Neuronal stem cell (in vitro differentiated cells): ENCODE measurements around the gene ADAMTS17.

ENCODE experiments used
- DNase-seq: peaks from one replicate; pipeline ENCODE4 v3.0.0-alpha.2; 2013; ENCODE audit warnings: low spot score
- H2AFZ ChIP-seq: one replicate; pipeline ENCODE4 v1.6.1; 2013; ENCODE audit warnings: mild to moderate bottlenecking, low read length, inconsistent platforms
- H2AK5ac ChIP-seq: 2 replicates; pipeline ENCODE4 v1.6.1; 2013; ENCODE audit warnings: low read depth, mild to moderate bottlenecking, inconsistent platforms, low read length, moderate library complexity, mixed read lengths
- H2BK120ac ChIP-seq: 2 replicates; pipeline ENCODE4 v1.6.1; 2013; ENCODE audit warnings: low read depth, mild to moderate bottlenecking, inconsistent platforms, low read length, moderate library complexity, mixed read lengths
- H2BK12ac ChIP-seq: one replicate; pipeline ENCODE4 v1.6.1; 2013; ENCODE audit warnings: low read length, inconsistent platforms
- H2BK15ac ChIP-seq: 2 replicates; pipeline ENCODE4 v1.6.1; 2013; ENCODE audit warnings: mild to moderate bottlenecking, low read length, inconsistent platforms, mixed read lengths
- H2BK5ac ChIP-seq: one replicate; pipeline ENCODE4 v1.6.1; 2013; ENCODE audit warnings: inconsistent platforms, mild to moderate bottlenecking, low read length, moderate library complexity
- H3K14ac ChIP-seq: one replicate; pipeline ENCODE4 v1.6.1; 2013; ENCODE audit warnings: low read length, inconsistent platforms
- H3K18ac ChIP-seq: 2 replicates; pipeline ENCODE4 v1.6.1; 2013; ENCODE audit warnings: low read length, inconsistent platforms
- H3K23ac ChIP-seq: 2 replicates; pipeline ENCODE4 v1.6.1; 2013; ENCODE audit warnings: low read depth, mild to moderate bottlenecking, mixed read lengths, low read length, inconsistent platforms; ENCODE audit not compliant: poor library complexity
- H3K27ac ChIP-seq: replicated peaks from 3 replicates; pipeline ENCODE4 v1.5.1; 2013; ENCODE audit warnings: low read length, inconsistent platforms
- H3K27me3 ChIP-seq, 3 experiments: 2 replicates each; pipeline ENCODE4 v1.6.1; 2013; ENCODE audit warnings: low read length in 3 of 3, mild to moderate bottlenecking in 2 of 3, inconsistent platforms in 1 of 3, low read depth in 1 of 3, mixed read lengths in 1 of 3, moderate library complexity in 1 of 3; ENCODE audit not compliant: control insufficient read depth in 3 of 3, insufficient read depth in 3 of 3
- H3K36me3 ChIP-seq, 2 donors: replicated peaks in 1 of 2; 2 replicates each; pipeline ENCODE4 v1.6.1; 2013; ENCODE audit warnings: low read length in 2 of 2; ENCODE audit not compliant: control insufficient read depth in 2 of 2, insufficient read depth in 2 of 2
- H3K4ac ChIP-seq: 2 replicates; pipeline ENCODE4 v1.6.1; 2013; ENCODE audit warnings: inconsistent platforms, mild to moderate bottlenecking, low read length, moderate library complexity
- H3K4me1 ChIP-seq, 2 donors: 1 replicate in 1 of 2; 2 replicates in 1 of 2; pipeline ENCODE4 v1.6.1; 2013; ENCODE audit warnings: low read length in 2 of 2, low read depth in 1 of 2; ENCODE audit not compliant: control insufficient read depth in 2 of 2, insufficient read depth in 1 of 2
- H3K4me2 ChIP-seq: one replicate; pipeline ENCODE4 v1.6.1; 2013; ENCODE audit warnings: mild to moderate bottlenecking, low read length, inconsistent platforms; ENCODE audit not compliant: insufficient read depth, poor library complexity, severe bottlenecking
- H3K4me3 ChIP-seq, 2 donors: 2 replicates each; pipeline ENCODE4 v1.5.1; 2013; ENCODE audit warnings: low read length in 2 of 2, mild to moderate bottlenecking in 2 of 2, inconsistent platforms in 1 of 2, moderate library complexity in 1 of 2
- H3K79me1 ChIP-seq: one replicate; pipeline ENCODE4 v1.6.1; 2013; ENCODE audit warnings: low read depth, mild to moderate bottlenecking, inconsistent platforms, low read length, moderate library complexity
- H3K9ac ChIP-seq: one replicate; pipeline ENCODE4 v1.6.1; 2013; ENCODE audit warnings: mild to moderate bottlenecking, low read depth, low read length, inconsistent platforms; ENCODE audit not compliant: poor library complexity
- H3K9me3 ChIP-seq, 2 donors: replicated peaks in 1 of 2; 2 replicates each; pipeline versions ENCODE3 to v1.6.1; 2013; ENCODE audit warnings: low read length in 2 of 2, mild to moderate bottlenecking in 2 of 2, inconsistent platforms in 1 of 2, low read depth in 1 of 2, mixed read lengths in 1 of 2, moderate library complexity in 1 of 2; ENCODE audit not compliant: control insufficient read depth in 2 of 2, insufficient read depth in 1 of 2
- H4K8ac ChIP-seq: one replicate; pipeline ENCODE4 v1.6.1; 2013; ENCODE audit warnings: low read depth, mild to moderate bottlenecking, inconsistent platforms, low read length, moderate library complexity
- H4K91ac ChIP-seq: one replicate; pipeline ENCODE4 v1.6.1; 2013; ENCODE audit warnings: low read length, low read depth, mild to moderate bottlenecking, inconsistent platforms; ENCODE audit not compliant: poor library complexity
- WGBS, 2 donors: extraction: QIAGEN DNeasy Blood & Tissue Kit; methylation state at CpG; one replicate each; pipeline ENCODE4 v1.1.7; 2013; ENCODE audit warnings: missing lambda C conversion rate in 2 of 2, mixed read lengths in 1 of 2; ENCODE audit not compliant: insufficient read length in 2 of 2, insufficient replicate concordance in 1 of 2; ENCODE audit errors: extremely low coverage in 2 of 2; 5-methylcytosine and 5-hydroxymethylcytosine counted together

The ADAMTS17 gene

DNA sequence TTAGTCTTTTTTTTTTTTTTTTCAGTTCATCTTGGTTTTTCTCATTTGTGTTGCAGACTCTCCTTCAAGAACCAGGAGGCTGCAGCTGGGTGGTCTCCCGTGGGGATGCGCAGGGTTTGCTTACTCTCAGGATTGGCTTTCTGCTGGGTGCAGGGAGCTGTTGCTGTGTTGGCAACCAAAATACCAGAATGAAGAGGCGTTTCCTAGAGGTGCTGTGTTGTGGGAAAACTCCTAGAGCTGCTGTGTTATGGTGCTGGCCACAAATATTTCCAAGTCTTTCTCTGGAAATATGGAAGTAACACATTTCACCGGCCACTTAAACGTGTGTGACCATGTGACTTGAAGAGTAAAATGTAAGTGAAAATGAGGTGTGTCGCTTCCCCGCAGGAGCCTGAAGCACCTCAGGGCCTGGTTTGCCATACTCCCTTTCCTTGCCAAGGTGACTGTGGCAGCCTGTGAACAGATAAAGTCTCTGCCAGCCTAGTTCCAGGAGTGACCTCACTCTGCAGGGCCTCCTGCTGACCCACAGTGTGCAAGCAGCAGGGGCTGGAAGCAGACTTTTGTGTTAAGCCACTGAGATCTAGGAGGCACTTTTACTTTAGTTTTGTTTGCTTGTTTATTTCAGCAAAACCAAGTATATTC, 258.9 kb downstream of the ADAMTS17 start:
- H2BK120ac ChIP-seq: no peak overlapping the region
- H4K91ac ChIP-seq: no peak overlapping the region
- no peak overlapping the region for H4K8ac ChIP-seq
- H3K36me3 ChIP-seq: no peaks in the 10 kb centered on the region
- H3K14ac ChIP-seq: no peak overlapping the region
- no CpG with 5 or more reads among the region's 7 CpGs for WGBS, 2 donors
- no peak overlapping the region for H2AFZ ChIP-seq
- H2BK12ac ChIP-seq: no peak overlapping the region
- H3K23ac ChIP-seq: no peak overlapping the region
- H2AK5ac ChIP-seq: no peak overlapping the region
- no peaks in the 10 kb centered on the region for H3K4me1 ChIP-seq
- no peak overlapping the region for H3K4me2 ChIP-seq
- H3K79me1 ChIP-seq: no peaks in the 10 kb centered on the region
- H3K4me3 ChIP-seq: no peak overlapping the region
- H2BK5ac ChIP-seq: no peak overlapping the region
- H2BK15ac ChIP-seq: no peak overlapping the region
- no peak for DNase-seq
- H3K4ac ChIP-seq: no peak overlapping the region
- H3K9ac ChIP-seq: no peak overlapping the region
- no peaks in the 10 kb centered on the region for H3K27me3 ChIP-seq
- no peak overlapping the region for H3K27ac ChIP-seq
- no peak overlapping the region for H3K18ac ChIP-seq
- no peaks in the 10 kb centered on the region for H3K9me3 ChIP-seq

DNA sequence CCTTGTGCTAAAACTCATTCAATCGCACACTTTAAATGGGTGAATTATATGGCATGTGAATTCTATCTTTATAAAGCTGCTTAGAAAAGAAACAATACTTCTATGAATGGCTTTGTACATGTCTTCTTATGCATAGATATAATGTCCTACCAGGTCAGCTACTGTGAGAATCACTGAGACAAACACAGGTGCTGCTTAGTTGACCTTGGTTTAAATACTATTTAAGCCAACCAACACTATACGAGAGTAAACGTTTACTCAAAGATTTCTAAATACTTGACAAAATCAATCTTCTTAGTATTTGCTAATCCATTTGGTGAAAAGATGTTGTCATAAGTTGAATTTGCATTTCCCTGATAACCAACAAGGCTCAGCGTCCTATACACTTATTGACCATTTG, 260.3 kb downstream of the ADAMTS17 start:
- no peak overlapping the region for H3K9ac ChIP-seq
- H2AFZ ChIP-seq: no peak overlapping the region
- no peaks in the 10 kb centered on the region for H3K36me3 ChIP-seq
- no peaks in the 10 kb centered on the region for H3K9me3 ChIP-seq
- no peak overlapping the region for H3K23ac ChIP-seq
- H2BK120ac ChIP-seq: no peak overlapping the region
- H2BK12ac ChIP-seq: no peak overlapping the region
- DNase-seq: no peak
- no peak overlapping the region for H4K8ac ChIP-seq
- no peak overlapping the region for H2BK15ac ChIP-seq
- H4K91ac ChIP-seq: no peak overlapping the region
- no peak overlapping the region for H3K4me3 ChIP-seq
- H3K4me2 ChIP-seq: no peak overlapping the region
- WGBS, 2 donors: no CpG with 5 or more reads among the region's 4 CpGs
- H3K79me1 ChIP-seq: no peaks in the 10 kb centered on the region
- H3K4me1 ChIP-seq: no peaks in the 10 kb centered on the region
- no peak overlapping the region for H3K27ac ChIP-seq
- H2BK5ac ChIP-seq: no peak overlapping the region
- H3K14ac ChIP-seq: no peak overlapping the region
- H3K4ac ChIP-seq: no peak overlapping the region
- no peak overlapping the region for H2AK5ac ChIP-seq
- no peaks in the 10 kb centered on the region for H3K27me3 ChIP-seq
- H3K18ac ChIP-seq: no peak overlapping the region

DNA sequence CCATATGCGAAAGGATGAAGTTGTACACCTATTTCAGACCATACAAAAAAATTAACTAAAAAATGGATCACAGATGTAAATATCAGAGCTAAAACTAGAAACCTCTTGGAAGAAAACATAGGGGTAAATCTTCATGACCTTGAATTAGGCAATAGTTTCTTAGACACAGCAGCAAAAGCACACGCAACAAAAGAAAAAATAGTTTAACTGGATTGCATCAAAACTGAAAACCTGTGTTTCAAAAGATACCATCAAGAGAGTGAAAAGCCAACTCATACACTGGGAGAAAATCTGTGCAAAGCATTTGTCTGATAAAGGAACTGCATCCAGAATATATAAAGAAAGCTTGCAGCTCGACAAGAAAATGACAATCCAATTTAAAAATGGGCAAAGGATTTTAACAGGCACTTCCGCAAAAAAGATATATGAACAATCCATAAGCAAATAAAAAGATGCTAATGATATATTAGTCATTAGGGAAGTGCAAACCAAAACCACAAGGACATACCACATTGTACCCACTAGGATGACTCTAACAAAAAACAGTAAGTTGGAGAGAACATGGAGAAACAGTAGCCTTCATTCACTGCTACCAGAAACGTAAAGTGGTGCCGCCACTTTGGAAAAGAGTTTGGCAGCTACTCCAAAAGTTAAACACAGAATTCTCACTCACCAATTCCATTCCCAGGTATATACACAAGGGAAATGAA, 263.1 kb downstream of the ADAMTS17 start:
- no peak overlapping the region for H3K27ac ChIP-seq
- H3K18ac ChIP-seq: no peak overlapping the region
- no peaks in the 10 kb centered on the region for H3K79me1 ChIP-seq
- H4K8ac ChIP-seq: no peak overlapping the region
- H3K23ac ChIP-seq: no peak overlapping the region
- H2AK5ac ChIP-seq: no peak overlapping the region
- H2BK15ac ChIP-seq: no peak overlapping the region
- H3K4me2 ChIP-seq: no peak overlapping the region
- H2BK120ac ChIP-seq: no peak overlapping the region
- H2BK12ac ChIP-seq: no peak overlapping the region
- no peaks in the 10 kb centered on the region for H3K4me1 ChIP-seq
- H3K36me3 ChIP-seq: no peaks in the 10 kb centered on the region
- H3K4me3 ChIP-seq: no peak overlapping the region
- H3K27me3 ChIP-seq: no peaks in the 10 kb centered on the region
- WGBS, 2 donors: no CpG with 5 or more reads among the region's 6 CpGs
- no peak overlapping the region for H3K14ac ChIP-seq
- no peak overlapping the region for H3K4ac ChIP-seq
- H2AFZ ChIP-seq: no peak overlapping the region
- H2BK5ac ChIP-seq: no peak overlapping the region
- H3K9me3 ChIP-seq: no peaks in the 10 kb centered on the region
- H3K9ac ChIP-seq: no peak overlapping the region
- no peak overlapping the region for H4K91ac ChIP-seq
- DNase-seq: no peak

DNA sequence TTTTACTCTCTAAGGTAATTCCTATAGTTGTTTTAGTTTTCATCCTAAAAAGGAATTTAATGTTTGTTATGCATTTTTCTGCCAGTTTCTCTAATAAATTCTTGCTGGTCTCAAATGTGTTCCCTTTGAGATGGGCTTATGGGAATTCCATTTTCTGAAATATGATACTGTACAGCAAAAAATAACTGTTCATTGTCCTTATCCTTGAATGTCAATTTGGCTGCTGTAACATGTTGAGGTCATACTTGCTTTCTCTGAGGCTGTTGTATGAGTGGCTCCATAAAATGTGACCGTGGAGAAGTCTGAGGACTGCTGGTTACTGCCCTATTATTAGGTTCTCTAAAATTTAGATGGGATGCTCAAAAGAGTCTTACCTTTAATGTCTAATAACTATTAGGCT, 266.5 kb downstream of the ADAMTS17 start:
- no peak overlapping the region for H3K27ac ChIP-seq
- no peak overlapping the region for H2BK15ac ChIP-seq
- no peaks in the 10 kb centered on the region for H3K27me3 ChIP-seq
- DNase-seq: no peak
- H3K18ac ChIP-seq: no peak overlapping the region
- H3K23ac ChIP-seq: no peak overlapping the region
- no peaks in the 10 kb centered on the region for H3K36me3 ChIP-seq
- no peak overlapping the region for H3K14ac ChIP-seq
- no peak overlapping the region for H4K8ac ChIP-seq
- no peak overlapping the region for H4K91ac ChIP-seq
- no peak overlapping the region for H3K4me2 ChIP-seq
- H2BK12ac ChIP-seq: no peak overlapping the region
- no peaks in the 10 kb centered on the region for H3K4me1 ChIP-seq
- H3K79me1 ChIP-seq: no peaks in the 10 kb centered on the region
- WGBS, 2 donors: no CpG with 5 or more reads among the region's 1 CpG
- no peaks in the 10 kb centered on the region for H3K9me3 ChIP-seq
- H2BK120ac ChIP-seq: no peak overlapping the region
- no peak overlapping the region for H2AFZ ChIP-seq
- no peak overlapping the region for H3K4me3 ChIP-seq
- no peak overlapping the region for H3K9ac ChIP-seq
- no peak overlapping the region for H3K4ac ChIP-seq
- H2BK5ac ChIP-seq: no peak overlapping the region
- H2AK5ac ChIP-seq: no peak overlapping the region
